Measurements from ENCODE around the gene MAP1LC3A.

Gene MAP1LC3A

GRCh38 chr20:34578521-34578920, 20.0 kb downstream of the MAP1LC3A start:
- DNase-seq = no peak

GRCh38 chr20:34579191-34579978, 20.9 kb downstream of the MAP1LC3A start:
- no peak for DNase-seq

GRCh38 chr20:34579979-34580940, 21.7 kb downstream of the MAP1LC3A start:
- DNase-seq = peak in 1 of 5 experiments; percentile 72

GRCh38 chr20:34581341-34582184, 23.0 kb downstream of the MAP1LC3A start:
- DNase-seq = peak in 1 of 5 experiments; percentile 26

GRCh38 chr20:34582221-34582620, 23.7 kb downstream of the MAP1LC3A start:
- DNase-seq = no peak

GRCh38 chr20:34582911-34583310, 24.4 kb downstream of the MAP1LC3A start:
- DNase-seq = no peak

- no peak for DNase-seq
Measured at GRCh38 chr20:34583544-34583943, 25.0 kb downstream of the MAP1LC3A start.

- no peak for DNase-seq
Measured at GRCh38 chr20:34585019-34585418, 26.5 kb downstream of the MAP1LC3A start.

GRCh38 chr20:34586488-34587163, 28.1 kb downstream of the MAP1LC3A start:
- no peak for DNase-seq

GRCh38 chr20:34595377-34596184, 37.1 kb downstream of the MAP1LC3A start:
- no peak for DNase-seq

- DNase-seq = no peak
Measured at GRCh38 chr20:34600892-34601653, 42.6 kb downstream of the MAP1LC3A start.

- no peak for DNase-seq
Measured at GRCh38 chr20:34604980-34605788, 46.7 kb downstream of the MAP1LC3A start.

- DNase-seq = no peak
Measured at GRCh38 chr20:34607066-34607465, 48.5 kb downstream of the MAP1LC3A start.

All from T-helper 2 cell (primary cell).